ENCODE data around the gene GALNT2.

DNA sequence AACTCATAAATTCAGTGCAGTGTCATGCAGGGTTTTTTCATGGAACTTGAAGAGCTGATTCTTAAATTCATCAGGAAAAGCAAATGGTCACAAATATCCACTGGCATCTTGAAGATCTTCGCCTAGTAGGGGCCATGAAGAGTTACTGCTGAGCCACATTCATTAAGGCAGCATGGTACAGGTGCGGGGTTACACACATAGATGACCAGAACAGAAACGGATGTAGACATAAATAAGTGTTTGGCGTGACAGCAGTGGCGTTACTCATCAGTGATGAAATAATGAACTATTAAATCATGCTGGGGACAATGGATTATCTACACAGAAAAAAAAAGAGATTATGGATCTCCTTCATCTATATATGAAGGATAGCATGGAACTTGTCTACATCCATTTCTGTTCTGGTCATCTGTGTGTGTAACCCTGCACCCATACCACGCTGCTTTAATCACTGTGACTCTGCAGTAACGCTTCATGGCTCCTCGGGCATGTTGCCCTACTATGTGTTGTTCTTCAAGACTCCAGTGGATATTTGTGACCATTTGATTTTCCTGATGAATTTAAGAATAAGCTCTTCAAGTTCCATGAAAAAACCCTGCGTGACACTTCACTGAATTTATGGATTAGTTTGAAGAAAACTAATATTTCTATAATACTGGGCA lies 161.3 kb downstream of the GALNT2 start:
- no peak for TF ChIP-seq POLR2A (IDR thresholded peaks at IDR 0.05; ENCODE audit: low read length)
- TF ChIP-seq GATA1 (IDR thresholded peaks at IDR 0.05; ENCODE audit: low read depth, low read length), result no peak
